ENCODE results near the gene SURF2.
"Not testable (repeated sequence)": the region's sequence is repeated elsewhere in the genome, so short reads cannot be mapped to it uniquely, and the experiment has no call there.

SURF2 gene

DNA sequence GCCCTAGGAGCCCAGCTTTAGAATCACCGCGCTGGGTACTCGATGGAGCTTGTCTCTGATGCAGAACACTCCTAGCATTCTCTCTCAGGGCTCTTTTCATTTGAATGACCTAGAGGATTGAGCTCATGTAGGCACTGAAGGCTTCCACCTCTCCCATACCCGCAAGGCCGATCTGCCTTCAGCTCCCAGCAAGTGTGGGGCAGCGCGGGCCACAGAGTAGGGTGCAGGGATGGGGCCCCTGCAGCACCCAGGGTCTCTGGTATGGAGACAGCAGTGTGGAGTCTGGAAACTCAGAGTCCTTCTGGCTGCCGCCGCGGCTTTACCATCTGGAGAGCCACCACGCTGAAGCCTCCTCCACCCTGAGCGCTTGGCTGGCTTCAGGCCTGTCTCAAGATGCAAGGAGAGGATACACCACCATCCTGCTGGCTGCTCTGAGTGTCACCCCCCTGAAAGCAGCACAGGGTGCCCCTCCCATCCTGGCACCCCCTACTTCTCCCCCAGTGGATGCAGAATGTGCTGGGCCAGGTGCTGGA, 32.7 kb downstream of the SURF2 start:
- H3K27ac ChIP-seq = no peak overlapping the region
- TF ChIP-seq, protein P1, sequence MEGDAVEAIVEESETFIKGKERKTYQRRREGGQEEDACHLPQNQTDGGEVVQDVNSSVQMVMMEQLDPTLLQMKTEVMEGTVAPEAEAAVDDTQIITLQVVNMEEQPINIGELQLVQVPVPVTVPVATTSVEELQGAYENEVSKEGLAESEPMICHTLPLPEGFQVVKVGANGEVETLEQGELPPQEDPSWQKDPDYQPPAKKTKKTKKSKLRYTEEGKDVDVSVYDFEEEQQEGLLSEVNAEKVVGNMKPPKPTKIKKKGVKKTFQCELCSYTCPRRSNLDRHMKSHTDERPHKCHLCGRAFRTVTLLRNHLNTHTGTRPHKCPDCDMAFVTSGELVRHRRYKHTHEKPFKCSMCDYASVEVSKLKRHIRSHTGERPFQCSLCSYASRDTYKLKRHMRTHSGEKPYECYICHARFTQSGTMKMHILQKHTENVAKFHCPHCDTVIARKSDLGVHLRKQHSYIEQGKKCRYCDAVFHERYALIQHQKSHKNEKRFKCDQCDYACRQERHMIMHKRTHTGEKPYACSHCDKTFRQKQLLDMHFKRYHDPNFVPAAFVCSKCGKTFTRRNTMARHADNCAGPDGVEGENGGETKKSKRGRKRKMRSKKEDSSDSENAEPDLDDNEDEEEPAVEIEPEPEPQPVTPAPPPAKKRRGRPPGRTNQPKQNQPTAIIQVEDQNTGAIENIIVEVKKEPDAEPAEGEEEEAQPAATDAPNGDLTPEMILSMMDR (conservative IDR thresholded peaks at IDR 0.05) = no peak
- no peak for TF ChIP-seq ZFX (IDR thresholded peaks at IDR 0.05)

- TF ChIP-seq, protein P1 (conservative IDR thresholded peaks at IDR 0.05) = no peak
- TF ChIP-seq ZFX (IDR thresholded peaks at IDR 0.05) = no peak
- H3K27ac ChIP-seq = no peak overlapping the region
Observed at GRCh38 chr9:133389562-133389961, 33.2 kb downstream of the SURF2 start.

GRCh38 chr9:133390713-133391112, 34.4 kb downstream of the SURF2 start:
- no peak for TF ChIP-seq ZFX (IDR thresholded peaks at IDR 0.05)
- TF ChIP-seq, protein P1 (conservative IDR thresholded peaks at IDR 0.05) = no peak
- no peak overlapping the region for H3K27ac ChIP-seq

DNA sequence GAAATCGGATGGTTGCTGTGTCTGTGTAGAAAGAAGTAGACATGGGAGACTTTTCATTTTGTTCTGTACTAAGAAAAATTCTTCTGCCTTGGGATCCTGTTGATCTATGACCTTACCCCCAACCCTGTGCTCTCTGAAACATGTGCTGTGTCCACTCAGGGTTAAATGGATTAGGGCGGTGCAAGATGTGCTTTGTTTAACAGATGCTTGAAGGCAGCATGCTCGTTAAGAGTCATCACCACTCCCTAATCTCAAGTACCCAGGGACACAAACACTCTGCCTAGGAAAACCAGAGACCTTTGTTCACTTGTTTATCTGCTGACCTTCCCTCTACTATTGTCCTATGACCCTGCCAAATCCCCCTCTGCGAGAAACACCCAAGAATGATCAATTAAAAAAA, 35.1 kb downstream of the SURF2 start:
- not testable (repeated sequence) for H3K27ac ChIP-seq

DNA sequence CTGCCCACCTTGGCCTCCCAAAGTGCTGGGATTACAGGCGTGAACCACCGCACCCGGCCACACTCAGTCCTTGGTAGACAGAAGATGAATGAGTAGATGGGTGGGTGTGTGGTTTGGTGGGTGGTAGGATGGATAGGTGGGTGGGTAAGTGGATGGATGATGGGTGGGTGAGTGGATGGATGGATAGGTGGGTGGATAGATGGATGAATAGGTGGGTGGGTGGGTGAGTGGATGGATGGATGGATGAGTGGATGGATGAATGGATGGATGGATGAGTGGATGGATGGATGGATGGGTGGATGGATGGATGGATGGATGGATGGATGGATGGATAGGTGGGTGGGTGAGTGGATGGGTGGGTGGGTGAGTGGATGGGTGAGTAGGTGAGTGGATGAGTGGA, 36.0 kb downstream of the SURF2 start:
- H3K27ac ChIP-seq = not testable (repeated sequence)

DNA sequence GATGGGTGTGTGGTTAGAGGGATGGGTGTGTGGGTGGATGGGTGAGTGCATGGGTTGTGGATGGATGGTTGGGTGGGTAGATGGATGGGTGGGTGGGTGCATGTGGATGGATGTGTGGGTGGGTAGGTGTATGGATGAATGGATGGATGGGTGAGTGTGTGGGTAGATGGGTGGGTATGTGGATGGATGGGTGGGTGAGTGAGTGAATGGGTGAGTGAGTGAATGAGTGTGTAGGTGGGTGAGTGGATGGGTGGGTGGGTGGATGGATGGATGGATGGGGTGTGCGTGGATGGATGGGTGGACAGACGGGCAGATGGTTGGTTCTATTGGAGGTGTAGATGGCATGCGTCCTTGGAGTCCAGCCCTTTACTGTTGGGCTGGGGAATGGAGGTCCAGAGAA, 37.0 kb downstream of the SURF2 start:
- no peak overlapping the region for H3K27ac ChIP-seq
- no peak for TF ChIP-seq ZFX (IDR thresholded peaks at IDR 0.05)
- TF ChIP-seq, protein P1 (conservative IDR thresholded peaks at IDR 0.05) = no peak

DNA sequence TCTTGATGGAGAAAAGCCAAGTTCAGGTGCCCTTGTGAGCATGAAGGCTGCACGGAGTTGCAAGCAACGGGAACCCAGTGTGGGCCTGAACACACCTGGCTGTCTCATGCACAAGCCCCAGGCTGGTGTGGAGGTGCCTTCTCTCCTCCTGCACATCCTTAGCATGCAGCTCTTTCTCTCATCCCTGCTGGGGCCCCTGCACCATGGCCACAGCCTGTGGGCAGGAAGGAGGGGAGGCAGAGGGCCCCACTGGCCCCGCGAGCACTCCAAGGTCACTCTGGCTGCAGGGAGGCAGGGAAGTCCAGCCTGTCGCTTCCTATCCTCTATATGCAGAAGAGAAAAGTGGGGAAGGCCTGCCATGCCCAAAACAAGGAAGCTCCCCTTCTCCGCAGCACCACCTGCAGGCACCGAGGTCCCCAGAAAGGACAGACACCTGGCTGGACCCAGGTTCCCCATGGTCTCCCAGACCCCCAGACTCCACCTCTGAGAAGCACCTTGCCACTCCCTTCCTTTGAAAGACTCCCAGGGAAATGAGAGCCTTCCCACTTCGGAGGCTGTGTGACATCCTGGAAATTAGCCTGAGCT, 38.4 kb downstream of the SURF2 start:
- TF ChIP-seq, protein P1 (conservative IDR thresholded peaks at IDR 0.05) = no peak
- TF ChIP-seq ZFX (IDR thresholded peaks at IDR 0.05) = no peak

DNA sequence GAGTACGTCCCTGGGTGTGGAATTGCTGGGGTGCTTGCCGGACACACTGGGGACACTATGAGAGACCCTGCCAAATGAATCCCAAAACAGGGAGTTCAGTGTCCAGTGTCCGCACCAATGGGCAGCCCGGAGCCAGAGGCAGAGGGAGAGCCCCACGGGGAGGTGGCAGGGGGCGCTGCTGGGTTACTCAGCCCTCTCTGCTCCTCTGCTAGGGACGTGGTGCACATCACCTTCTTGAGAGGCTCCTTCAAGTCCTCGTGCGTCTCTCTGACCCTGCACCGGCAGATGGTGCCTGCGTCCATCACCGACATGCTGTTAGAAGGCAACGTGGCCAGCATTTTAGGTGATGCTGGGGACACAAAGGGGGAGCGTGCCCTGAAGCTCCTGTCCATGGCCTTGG, 40.6 kb downstream of the SURF2 start:
- TF ChIP-seq, protein P1 (conservative IDR thresholded peaks at IDR 0.05) = no peak; the same call in 1 of the 2 replicates
- TF ChIP-seq ZFX (IDR thresholded peaks at IDR 0.05) = no peak
- H3K27ac ChIP-seq = no peak overlapping the region

More for the DNA sequence above, 38.4 kb downstream of the SURF2 start:
- H3K27ac ChIP-seq = no peak overlapping the region
